GM12874 (cell line): Measurements from ENCODE around the gene HMGN3.

ENCODE experiments used
- CTCF ChIP-seq: IDR thresholded peaks from 2 replicates; pipeline ENCODE4 v1.5.1; 2011; ENCODE audit warnings: low read depth, mild to moderate bottlenecking, control low read depth, low read length, moderate library complexity; ENCODE audit not compliant: insufficient read depth

Gene HMGN3

GRCh38 chr6:79158856-79159516 lies 75.5 kb downstream of the HMGN3 start:
- TF ChIP-seq CTCF = no peak

GRCh38 chr6:79157961-79158644 lies 76.4 kb downstream of the HMGN3 start:
- no peak for TF ChIP-seq CTCF

DNA sequence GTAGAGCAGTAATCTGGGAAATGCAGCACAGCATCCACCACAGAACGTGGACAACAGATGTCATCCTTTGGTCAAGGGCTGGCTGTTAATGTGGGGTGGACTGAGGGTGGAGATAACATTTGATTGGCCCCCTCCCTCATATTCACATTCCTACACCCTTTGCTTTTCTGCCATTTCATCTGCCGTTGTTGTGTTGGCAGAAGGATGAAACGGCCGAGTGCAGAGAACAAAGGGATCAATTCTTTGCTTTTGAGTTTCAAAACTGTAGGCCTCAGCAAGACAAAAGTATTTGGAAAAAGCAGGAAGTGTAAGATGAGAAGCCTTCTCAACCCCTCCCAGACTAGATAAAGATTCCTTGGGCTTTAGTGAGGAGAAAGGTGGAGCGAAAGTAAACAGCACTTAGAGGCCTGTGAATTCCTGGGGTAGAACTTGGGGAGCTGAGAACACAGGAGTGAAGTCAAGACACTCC lies 82.2 kb downstream of the HMGN3 start:
- no peak for TF ChIP-seq CTCF
